ENCODE results near the gene GULP1.
"Not testable (repeated sequence)": the region's sequence is repeated elsewhere in the genome, so short reads cannot be mapped to it uniquely, and the experiment has no call there.

GULP1 gene

DNA sequence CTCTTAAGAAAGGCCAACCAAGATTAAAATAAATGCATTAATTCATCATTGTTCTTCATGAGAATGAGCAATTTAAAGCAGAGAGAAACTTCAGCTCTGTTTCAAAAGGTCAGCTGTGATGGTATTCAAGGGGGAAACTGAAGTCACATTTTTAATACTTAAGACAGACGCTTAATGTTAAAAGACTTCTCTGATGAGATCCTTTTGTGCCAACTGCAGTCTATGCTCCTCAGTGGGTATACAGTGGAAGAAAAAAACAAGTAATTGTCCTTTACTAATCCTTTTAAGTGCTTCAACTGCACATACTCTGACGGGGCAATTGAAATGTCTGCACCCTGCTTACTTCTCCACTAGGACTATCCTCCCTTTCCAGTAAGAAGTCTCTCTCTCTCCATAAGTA is 309.7 kb downstream of the GULP1 start:
- H3K4me3 Mint-ChIP-seq, result no peak overlapping the region
- no peak overlapping the region for H3K27ac Mint-ChIP-seq
- no peaks in the 10 kb centered on the region for H3K36me3 Mint-ChIP-seq
- no peaks in the 10 kb centered on the region for H3K9me3 Mint-ChIP-seq (ENCODE audit: low read depth)
- H3K27me3 Mint-ChIP-seq, result no peaks in the 10 kb centered on the region
- no peaks in the 10 kb centered on the region for H3K4me1 Mint-ChIP-seq (ENCODE audit: low read depth)

GRCh38 chr2:188601927-188602326 is 310.3 kb downstream of the GULP1 start:
- Mint-ChIP-seq H3K27ac (no peak overlapping the region), H3K4me3 (no peak overlapping the region), H3K9me3 (ENCODE audit: low read depth) (no peaks in the 10 kb centered on the region), H3K4me1 (ENCODE audit: low read depth) (no peaks in the 10 kb centered on the region), H3K27me3 (no peaks in the 10 kb centered on the region), H3K36me3 (no peaks in the 10 kb centered on the region)

- Mint-ChIP-seq H3K9me3 (ENCODE audit: low read depth) (no peaks in the 10 kb centered on the region), H3K4me3 (no peak overlapping the region), H3K27ac (no peak overlapping the region), H3K27me3 (no peaks in the 10 kb centered on the region), H3K4me1 (ENCODE audit: low read depth) (no peaks in the 10 kb centered on the region), H3K36me3 (no peaks in the 10 kb centered on the region)
Measured at GRCh38 chr2:188604579-188604978, 312.9 kb downstream of the GULP1 start.

DNA sequence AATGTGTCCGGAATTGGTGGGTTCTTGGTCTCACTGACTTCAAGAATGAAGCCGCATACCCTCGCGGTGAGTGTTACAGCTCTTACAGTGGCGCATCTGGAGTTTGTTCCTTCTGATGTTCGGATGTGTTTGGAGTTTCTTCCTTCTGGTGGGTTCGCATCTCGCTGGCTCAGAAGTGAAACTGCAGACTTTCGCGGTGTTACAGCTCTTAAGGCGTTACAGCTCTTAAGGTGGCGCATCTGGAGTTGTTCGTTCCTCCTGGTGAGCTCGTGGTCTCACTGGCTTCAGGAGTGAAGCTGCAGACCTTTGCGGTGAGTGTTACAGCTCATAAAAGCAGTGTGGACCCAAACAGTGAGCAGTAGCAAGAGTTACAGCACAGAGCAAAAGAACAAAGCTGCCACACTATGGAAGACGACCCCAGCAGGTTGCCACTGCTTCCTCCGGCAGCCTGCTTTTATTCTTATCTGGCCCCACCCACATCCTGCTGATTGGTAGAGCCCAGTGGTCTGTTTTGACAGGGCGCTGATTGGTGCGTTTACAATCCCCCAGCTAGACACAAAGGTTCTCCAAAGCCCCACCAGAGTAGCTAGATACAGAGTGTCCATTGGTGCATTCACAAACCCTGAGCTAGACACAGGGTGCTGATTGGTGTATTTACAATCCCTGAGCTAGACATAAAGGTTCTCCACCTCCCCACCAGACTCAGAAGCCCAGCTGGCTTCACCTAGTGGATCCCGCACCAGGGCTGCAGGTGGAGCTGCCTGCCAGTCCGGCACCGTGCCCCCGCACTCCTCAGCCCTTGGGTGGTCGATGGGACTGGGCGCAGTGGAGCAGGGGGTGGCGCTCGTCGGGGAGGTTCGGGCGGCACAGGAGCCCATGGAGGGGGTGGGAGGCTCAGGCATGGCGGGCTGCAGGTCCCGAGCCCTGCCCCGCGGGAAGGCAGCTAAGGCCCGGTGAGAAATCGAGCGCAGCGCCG is 314.2 kb downstream of the GULP1 start:
- not testable (repeated sequence) for H3K27ac Mint-ChIP-seq; H3K4me1 Mint-ChIP-seq (ENCODE audit: low read depth); H3K27me3 Mint-ChIP-seq; H3K36me3 Mint-ChIP-seq; H3K9me3 Mint-ChIP-seq (ENCODE audit: low read depth)
- peak overlapping the region; percentile 36 for H3K4me3 Mint-ChIP-seq

- not testable (repeated sequence) for H3K27me3 Mint-ChIP-seq; H3K27ac Mint-ChIP-seq; H3K36me3 Mint-ChIP-seq; H3K4me3 Mint-ChIP-seq; H3K4me1 Mint-ChIP-seq (ENCODE audit: low read depth); H3K9me3 Mint-ChIP-seq (ENCODE audit: low read depth)
Measured at GRCh38 chr2:188606596-188606995, 314.9 kb downstream of the GULP1 start.

GRCh38 chr2:188607501-188607900 is 315.8 kb downstream of the GULP1 start:
- Mint-ChIP-seq H3K36me3 (no peaks in the 10 kb centered on the region), H3K27me3 (no peaks in the 10 kb centered on the region), H3K4me1 (ENCODE audit: low read depth) (no peaks in the 10 kb centered on the region), H3K4me3 (no peak overlapping the region), H3K9me3 (ENCODE audit: low read depth) (no peaks in the 10 kb centered on the region), H3K27ac (no peak overlapping the region)

- no peak overlapping the region for H3K4me3 Mint-ChIP-seq
- no peaks in the 10 kb centered on the region for H3K4me1 Mint-ChIP-seq (ENCODE audit: low read depth)
- H3K27me3 Mint-ChIP-seq, result no peaks in the 10 kb centered on the region
- H3K27ac Mint-ChIP-seq, result no peak overlapping the region
- H3K36me3 Mint-ChIP-seq, result no peaks in the 10 kb centered on the region
- no peaks in the 10 kb centered on the region for H3K9me3 Mint-ChIP-seq (ENCODE audit: low read depth)
Measured at GRCh38 chr2:188609321-188610049, 317.8 kb downstream of the GULP1 start.

- H3K4me1 Mint-ChIP-seq (ENCODE audit: low read depth), result no peaks in the 10 kb centered on the region
- no peaks in the 10 kb centered on the region for H3K27me3 Mint-ChIP-seq
- no peaks in the 10 kb centered on the region for H3K9me3 Mint-ChIP-seq (ENCODE audit: low read depth)
- no peaks in the 10 kb centered on the region for H3K36me3 Mint-ChIP-seq
- H3K4me3 Mint-ChIP-seq, result no peak overlapping the region
- H3K27ac Mint-ChIP-seq, result no peak overlapping the region
Measured at GRCh38 chr2:188610050-188610444, 318.4 kb downstream of the GULP1 start.

- no peaks in the 10 kb centered on the region for H3K9me3 Mint-ChIP-seq (ENCODE audit: low read depth)
- no peaks in the 10 kb centered on the region for H3K4me1 Mint-ChIP-seq (ENCODE audit: low read depth)
- no peak overlapping the region for H3K27ac Mint-ChIP-seq
- H3K27me3 Mint-ChIP-seq, result no peaks in the 10 kb centered on the region
- H3K4me3 Mint-ChIP-seq, result no peak overlapping the region
- no peaks in the 10 kb centered on the region for H3K36me3 Mint-ChIP-seq
Measured at GRCh38 chr2:188610827-188611226, 319.2 kb downstream of the GULP1 start.

DNA sequence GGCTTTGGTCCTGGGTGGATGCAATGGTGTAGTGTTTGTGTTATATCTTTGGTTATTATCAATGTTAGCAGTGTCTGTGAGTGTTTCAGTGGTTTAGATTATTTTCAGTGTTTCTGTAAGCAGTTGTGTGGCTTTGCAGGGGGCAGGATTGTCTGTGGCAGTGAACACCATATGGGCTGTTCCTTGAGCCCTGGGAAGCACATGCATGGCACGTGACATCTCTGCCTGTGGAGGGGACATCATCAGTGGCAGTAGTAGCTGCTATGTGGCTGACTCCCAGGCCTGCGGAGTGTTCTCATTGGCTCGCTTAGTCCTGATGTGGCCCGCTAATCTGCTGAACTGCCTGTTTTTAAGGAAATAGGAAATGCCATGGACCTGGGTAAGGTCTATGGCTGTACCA is 327.5 kb downstream of the GULP1 start:
- Mint-ChIP-seq H3K27ac (no peak overlapping the region), H3K36me3 (no peaks in the 10 kb centered on the region), H3K27me3 (peaks cover 1% of the 10 kb centered on the region), H3K4me1 (ENCODE audit: low read depth) (no peaks in the 10 kb centered on the region), H3K4me3 (no peak overlapping the region), H3K9me3 (ENCODE audit: low read depth) (peaks cover 5% of the 10 kb centered on the region)

DNA sequence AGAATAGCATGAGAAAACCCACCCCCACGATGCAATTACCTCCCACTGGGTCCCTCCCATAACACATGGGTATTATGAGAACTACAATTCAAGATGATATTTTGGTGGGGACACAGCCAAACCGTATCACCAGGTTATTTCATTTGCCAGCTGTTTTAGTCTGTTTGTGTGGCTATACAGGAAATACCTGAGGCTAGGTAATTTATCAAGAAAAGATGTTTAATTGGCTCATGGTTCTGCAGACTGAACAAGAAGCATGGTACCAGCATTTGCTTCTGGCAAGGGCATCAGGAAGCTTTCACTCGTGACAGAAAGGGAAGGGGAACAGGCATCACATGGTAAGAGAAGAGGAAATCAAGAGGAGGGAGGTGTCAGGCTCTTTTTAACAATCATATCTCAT is 329.2 kb downstream of the GULP1 start:
- Mint-ChIP-seq H3K4me3 (no peak overlapping the region), H3K27me3 (peaks cover 1% of the 10 kb centered on the region), H3K4me1 (ENCODE audit: low read depth) (no peaks in the 10 kb centered on the region), H3K9me3 (ENCODE audit: low read depth) (peaks cover 5% of the 10 kb centered on the region), H3K27ac (no peak overlapping the region), H3K36me3 (no peaks in the 10 kb centered on the region)

DNA sequence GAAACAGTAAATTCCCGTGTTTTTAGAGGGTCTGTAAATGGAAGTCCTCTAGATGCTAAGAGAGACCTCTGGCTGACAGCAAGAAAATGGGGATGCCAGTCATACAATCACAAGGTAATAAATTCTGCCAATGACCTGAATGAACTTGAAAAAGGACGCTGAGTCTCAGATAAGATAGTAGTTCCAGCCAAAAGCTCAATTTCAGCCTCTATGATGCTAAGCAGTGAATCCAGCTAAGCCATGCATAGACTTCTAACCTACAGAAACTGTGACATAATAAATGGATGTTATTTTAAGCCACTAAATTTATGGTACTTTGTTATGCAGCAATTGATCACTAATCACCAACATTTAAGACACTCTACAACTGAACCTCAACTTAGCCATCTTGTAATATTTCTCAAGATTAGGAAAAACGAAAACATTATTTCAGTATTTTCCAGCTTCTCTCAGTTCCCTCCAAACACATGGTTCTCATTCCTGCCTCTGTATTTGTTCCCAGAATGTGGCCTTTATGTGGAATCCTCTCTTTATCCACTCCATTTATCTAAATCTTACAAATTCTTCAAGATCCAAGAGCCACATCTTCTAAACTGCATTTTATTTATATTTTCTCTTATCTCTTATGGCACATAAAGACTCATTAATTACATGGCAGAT is 331.1 kb downstream of the GULP1 start:
- Mint-ChIP-seq H3K27me3 (peaks cover 1% of the 10 kb centered on the region), H3K4me1 (ENCODE audit: low read depth) (no peaks in the 10 kb centered on the region), H3K4me3 (no peak overlapping the region), H3K36me3 (no peaks in the 10 kb centered on the region), H3K9me3 (ENCODE audit: low read depth) (peaks cover 2% of the 10 kb centered on the region), H3K27ac (no peak overlapping the region)

GRCh38 chr2:188623995-188624643 is 332.4 kb downstream of the GULP1 start:
- H3K27me3 Mint-ChIP-seq, result no peaks in the 10 kb centered on the region
- H3K4me1 Mint-ChIP-seq (ENCODE audit: low read depth), result no peaks in the 10 kb centered on the region
- no peak overlapping the region for H3K27ac Mint-ChIP-seq

GRCh38 chr2:188627471-188627870 is 335.8 kb downstream of the GULP1 start:
- no peak overlapping the region for H3K4me3 Mint-ChIP-seq
- H3K27me3 Mint-ChIP-seq, result no peaks in the 10 kb centered on the region
- no peak overlapping the region for H3K27ac Mint-ChIP-seq
- no peaks in the 10 kb centered on the region for H3K4me1 Mint-ChIP-seq (ENCODE audit: low read depth)
- no peaks in the 10 kb centered on the region for H3K36me3 Mint-ChIP-seq
- no peaks in the 10 kb centered on the region for H3K9me3 Mint-ChIP-seq (ENCODE audit: low read depth)

More at GRCh38 chr2:188623995-188624643, 332.4 kb downstream of the GULP1 start:
- Mint-ChIP-seq H3K36me3 (no peaks in the 10 kb centered on the region), H3K9me3 (ENCODE audit: low read depth) (no peaks in the 10 kb centered on the region), H3K4me3 (no peak overlapping the region)
